GM12872 (cell line): Measurements from ENCODE around the gene SCUBE1.

Source experiments
- CTCF ChIP-seq: IDR thresholded peaks from 3 replicates; pipeline ENCODE4 v1.5.1; 2011; ENCODE audit warnings: low read depth, mild to moderate bottlenecking, low read length, moderate library complexity; ENCODE audit not compliant: insufficient read depth

Gene SCUBE1

GRCh38 chr22:43237280-43237679, 105.9 kb downstream of the SCUBE1 start:
- TF ChIP-seq CTCF: no peak

DNA sequence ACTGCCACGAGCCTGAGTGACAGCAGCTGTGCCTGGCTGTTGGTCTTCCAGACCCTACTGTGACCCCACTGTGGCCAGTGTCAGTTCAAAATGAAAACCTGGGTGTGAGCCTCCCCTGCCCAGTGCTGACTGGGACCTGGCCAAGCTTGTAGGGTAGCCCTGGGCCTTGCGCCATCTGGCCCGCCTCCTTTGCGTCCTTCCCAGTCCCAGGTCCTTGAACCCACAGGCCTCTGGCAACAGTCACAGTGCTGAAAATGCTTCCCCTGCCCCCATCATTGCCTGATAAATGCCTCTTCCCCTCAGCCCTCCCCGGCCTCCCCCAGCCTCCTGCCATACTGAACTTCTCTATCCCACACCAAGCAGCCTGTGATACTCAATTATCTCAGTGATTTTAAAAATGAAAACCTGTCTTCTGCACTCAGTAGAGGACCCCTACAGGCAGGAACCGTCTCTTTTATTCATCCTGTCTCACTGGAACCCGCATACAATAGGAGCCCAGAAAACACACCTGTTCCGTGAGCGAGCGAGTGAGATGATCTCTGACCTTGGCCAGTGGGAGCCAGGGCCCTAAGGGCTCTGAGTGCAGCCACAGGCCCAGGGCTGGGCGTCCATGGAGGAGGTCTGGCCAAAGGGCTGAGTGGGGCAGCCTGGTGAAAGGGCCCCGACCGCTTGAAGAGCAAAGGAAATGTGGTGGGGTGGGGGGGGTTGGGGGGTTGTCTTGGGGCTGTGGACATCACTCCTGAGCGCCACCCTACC, 106.6 kb downstream of the SCUBE1 start:
- no peak for TF ChIP-seq CTCF

DNA sequence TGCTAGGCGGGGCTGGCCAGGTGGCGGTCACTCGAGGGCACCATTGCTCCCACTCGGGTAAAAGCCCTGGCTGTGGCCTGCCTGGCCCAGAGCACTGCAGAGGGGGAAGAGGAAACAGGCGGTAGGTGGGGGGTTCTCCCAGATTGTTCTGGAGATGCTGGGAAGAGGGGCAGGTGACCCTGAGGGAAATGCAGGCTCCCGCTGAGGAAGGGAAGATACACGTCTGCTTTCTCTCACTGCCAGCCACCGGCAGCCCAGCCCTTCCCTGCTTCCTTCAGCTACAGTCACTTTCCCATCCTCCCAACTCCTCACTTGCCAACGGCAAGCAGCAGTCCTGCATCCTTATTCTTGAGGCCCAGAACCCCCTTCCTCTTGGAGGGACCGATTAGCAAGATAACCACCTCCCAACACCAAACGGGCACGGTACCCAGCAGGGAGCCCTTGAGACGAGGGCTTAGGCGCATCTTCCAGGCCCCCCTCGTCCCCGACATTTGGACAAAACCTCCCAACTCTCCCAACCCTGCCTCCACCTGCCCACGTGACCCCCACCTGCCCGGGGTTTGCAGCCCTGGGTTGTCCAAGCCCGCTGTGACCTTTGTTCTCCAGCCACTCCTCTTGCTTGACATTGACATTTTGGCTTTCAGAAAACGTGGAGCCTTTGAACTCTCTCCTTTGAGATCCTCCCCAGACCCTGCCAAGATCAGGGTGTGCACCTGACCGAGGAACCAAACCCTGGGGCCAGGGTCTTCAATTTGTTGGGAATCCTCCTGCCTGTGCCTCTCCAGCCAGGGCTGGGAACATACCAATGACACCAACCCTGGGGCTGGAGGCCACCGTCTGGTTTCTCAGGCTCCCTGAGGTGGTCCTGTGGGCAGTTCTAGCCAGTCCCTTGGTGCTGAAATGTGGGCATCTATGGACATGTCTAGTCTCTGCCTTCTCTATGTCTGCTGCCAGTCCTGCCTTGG, 107.4 kb downstream of the SCUBE1 start:
- no peak for TF ChIP-seq CTCF

DNA sequence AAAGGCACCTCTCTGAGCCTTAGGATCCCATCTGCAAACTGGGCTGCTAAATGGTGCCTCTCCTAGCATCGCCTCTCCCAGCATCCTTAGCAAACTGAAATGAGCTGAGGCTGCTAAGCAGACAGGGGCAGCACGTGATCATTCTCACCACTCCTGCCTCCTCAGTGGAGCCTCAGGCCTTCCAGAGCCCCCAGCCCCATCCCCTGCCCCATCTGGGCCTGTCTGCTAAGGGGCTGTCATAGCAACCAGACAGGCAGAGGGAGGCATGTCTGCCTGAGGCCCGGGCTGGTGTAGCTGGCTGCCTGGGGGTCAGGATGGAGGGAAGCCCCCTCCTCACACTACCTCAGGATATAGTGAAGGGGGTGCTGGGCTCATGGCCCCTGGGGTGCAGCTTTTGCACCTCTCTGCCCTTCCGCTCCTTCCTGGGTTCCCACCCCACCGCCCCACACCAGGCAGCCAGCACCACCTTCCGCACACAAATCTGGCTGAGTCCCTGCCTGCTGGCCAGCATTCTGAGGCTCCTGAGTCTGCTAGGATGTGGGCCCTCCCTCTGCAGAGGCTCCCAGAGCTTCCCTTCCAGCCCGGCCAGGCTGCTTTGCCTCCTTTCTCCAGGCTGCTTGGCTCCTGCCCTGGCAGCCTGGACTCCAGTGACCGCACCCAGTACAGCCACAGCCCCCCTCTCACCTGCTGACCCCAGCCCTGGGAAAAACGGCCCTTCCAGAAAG, 108.7 kb downstream of the SCUBE1 start:
- TF ChIP-seq CTCF: no peak

DNA sequence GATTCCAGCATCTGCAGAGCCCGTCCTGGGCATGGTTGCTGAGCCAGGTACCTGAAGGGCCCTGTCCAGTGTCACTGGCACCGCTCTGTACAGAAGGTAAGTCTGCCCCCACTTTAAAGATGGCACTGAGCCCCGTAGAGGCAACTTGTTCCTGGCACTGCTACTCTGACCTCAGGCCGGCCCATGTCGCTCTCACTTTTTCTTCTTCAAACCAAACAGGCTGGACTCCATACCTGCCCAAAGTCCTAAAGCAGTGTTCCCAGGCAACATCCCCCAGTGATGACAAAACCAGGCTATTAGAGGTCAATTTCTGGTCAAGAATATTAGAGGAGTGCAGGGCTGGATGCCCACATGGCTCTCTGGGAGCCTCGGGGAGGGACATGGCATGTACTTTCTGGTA, 109.6 kb downstream of the SCUBE1 start:
- TF ChIP-seq CTCF: no peak

- no peak for TF ChIP-seq CTCF
These were observed 110.7 kb downstream of the SCUBE1 start for GRCh38 chr22:43232445-43232844.

DNA sequence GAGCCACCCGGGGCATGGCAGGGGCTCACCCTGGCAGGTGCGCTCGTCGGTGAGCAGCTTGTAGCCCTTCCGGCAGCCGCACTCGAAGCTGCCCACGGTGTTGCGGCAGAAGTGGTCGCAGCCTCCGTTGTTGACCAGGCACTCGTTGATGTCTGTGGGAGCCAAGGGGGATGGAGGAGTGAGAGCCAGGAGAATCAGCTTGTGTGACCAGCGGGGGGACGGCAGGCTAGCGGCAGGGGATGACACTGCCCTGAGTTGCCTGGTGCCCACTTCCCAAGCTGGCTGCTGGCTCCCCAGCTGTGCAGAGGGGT, 111.5 kb downstream of the SCUBE1 start:
- TF ChIP-seq CTCF: no peak
